Bronchial epithelial cell (primary cell): ENCODE data around the gene SPATA25. TPM values are rescaled to one million over a fixed set of nuclear protein-coding genes. Genes with fewer than 3 reads are reported as not detected.
"Not testable (repeated sequence)": the region's sequence is repeated elsewhere in the genome, so short reads cannot be mapped to it uniquely, and the experiment has no call there.

Source experiments
- DNase-seq: peaks from one replicate; pipeline ENCODE4 v3.0.0-alpha.2; 2010; ENCODE audit warnings: low read depth
- FAIRE-seq: peaks from 2 replicates; lab custom pipeline; 2011; peaks lifted over from hg19 to GRCh38; lab: Jason Lieb, UNC
- H3K27me3 ChIP-seq: 2 replicates; pipeline ENCODE4 v1.5.1; 2011; ENCODE audit warnings: low read length; ENCODE audit not compliant: control insufficient read depth, insufficient read depth
- H3K36me3 ChIP-seq: 2 replicates; pipeline ENCODE4 v1.5.1; 2011; ENCODE audit warnings: low read length; ENCODE audit not compliant: control insufficient read depth, insufficient read depth
- H3K4me3 ChIP-seq: 2 replicates; pipeline ENCODE4 v1.5.1; 2011; ENCODE audit warnings: mild to moderate bottlenecking, low read depth, low read length, control low read depth
- total RNA-seq: library from RNA; depleted of rRNA; stranded (reverse); fragments of >200 nt; gene quantifications from 2 replicates; pipeline ENCODE4 v1.2.1, GENCODE V29; 2014
- TF ChIP-seq, protein P1 (sequence below): IDR thresholded peaks from 2 replicates; pipeline ENCODE4 v1.5.1; 2011; ENCODE audit warnings: mild to moderate bottlenecking, moderate library complexity, low read length, control low read depth, inconsistent platforms; ENCODE audit not compliant: insufficient read depth, severe bottlenecking

The SPATA25 gene
- total RNA-seq, 1 donor from 2014 or later: 0.53 TPM

DNA sequence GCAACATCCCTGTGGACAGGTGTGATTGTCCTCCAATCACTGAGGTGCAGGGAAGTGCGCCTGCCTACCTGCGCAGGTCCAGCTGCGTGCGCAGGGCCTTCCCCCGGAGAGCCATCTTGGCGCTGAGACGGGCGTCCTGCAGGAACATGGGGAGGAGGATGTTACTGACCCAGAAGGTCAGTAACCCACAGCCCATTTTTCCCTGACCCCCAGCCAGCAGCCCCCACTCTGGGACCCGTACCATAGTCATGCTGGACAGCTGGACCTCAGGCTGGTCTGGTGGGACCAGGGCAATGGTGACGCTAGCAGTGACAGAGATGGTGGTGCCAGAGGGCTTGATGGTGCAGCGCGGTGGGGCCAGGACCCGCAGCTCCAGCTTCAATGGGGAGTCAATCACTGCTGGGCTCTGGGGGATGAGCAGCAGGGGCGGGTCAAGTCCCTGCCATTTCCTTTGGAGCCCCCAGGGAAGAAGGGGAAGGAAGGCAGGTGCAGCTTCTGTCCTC lies 14.8 kb upstream of the SPATA25 start:
- Histone ChIP-seq H3K36me3 (peaks cover 18% of the 10 kb centered on the region), H3K4me3 (no peak overlapping the region), H3K27me3 (no peaks in the 10 kb centered on the region)
- TF ChIP-seq, protein P1, sequence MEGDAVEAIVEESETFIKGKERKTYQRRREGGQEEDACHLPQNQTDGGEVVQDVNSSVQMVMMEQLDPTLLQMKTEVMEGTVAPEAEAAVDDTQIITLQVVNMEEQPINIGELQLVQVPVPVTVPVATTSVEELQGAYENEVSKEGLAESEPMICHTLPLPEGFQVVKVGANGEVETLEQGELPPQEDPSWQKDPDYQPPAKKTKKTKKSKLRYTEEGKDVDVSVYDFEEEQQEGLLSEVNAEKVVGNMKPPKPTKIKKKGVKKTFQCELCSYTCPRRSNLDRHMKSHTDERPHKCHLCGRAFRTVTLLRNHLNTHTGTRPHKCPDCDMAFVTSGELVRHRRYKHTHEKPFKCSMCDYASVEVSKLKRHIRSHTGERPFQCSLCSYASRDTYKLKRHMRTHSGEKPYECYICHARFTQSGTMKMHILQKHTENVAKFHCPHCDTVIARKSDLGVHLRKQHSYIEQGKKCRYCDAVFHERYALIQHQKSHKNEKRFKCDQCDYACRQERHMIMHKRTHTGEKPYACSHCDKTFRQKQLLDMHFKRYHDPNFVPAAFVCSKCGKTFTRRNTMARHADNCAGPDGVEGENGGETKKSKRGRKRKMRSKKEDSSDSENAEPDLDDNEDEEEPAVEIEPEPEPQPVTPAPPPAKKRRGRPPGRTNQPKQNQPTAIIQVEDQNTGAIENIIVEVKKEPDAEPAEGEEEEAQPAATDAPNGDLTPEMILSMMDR: no peak
- DNase-seq (no peak), FAIRE-seq (no peak)

DNA sequence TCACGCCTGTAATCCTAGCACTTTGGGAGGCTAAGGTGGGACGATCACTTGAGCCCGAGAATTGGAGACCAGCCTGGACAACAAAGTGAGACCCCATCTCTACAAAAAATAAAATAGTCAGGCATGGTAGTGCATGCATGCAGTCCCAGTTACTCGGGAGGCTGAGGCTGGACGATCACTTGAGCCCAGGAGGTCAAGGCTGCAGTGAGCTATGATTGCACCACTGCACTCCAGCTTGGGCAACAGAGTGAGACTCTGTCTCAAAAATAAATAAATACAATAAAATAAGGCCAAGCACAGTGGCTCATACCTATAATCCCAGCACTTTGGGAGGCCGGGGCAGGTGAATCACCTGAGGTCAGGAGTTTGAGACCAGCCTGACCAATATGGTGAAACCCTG lies 13.9 kb upstream of the SPATA25 start:
- H3K36me3 ChIP-seq: peaks cover 22% of the 10 kb centered on the region
- not testable (repeated sequence) for DNase-seq, H3K27me3 ChIP-seq, FAIRE-seq, H3K4me3 ChIP-seq

DNA sequence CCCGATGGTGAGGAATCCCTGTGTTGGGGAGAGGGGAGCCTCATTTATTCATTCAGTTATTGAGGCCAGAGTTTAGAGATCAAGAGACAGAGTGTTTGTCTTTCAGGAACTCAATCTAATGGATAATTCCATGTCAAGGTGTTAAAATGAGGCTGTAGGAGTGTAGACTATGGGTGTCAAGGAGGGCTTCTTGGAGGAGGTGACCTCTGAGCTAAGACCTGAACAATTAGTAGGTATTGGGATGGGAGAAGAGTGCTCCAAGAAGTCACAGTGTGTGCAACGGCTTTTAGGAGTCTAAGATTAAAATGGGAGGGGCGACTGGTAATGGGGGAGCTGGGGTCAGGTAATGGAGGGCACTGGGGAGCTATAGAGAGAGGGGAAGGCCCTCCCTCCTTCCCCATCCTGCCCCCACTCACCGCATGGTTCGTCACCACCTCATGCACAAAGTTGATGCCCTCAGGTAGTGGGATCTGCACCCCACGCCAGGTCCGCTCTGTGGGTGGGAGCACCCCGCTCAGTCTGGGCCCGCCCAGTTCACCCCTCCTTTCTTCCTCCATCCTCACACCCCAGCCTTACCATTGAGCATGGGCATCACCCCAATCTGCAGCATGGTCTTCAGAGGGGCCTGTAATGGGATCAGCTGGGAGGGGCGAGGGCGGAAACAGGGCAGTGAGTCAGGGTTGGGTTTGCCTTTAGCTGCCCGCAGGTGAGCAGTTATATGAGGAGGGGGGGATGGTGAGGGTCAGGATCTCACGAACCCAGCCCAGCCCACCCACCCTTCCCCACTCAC lies 11.8 kb upstream of the SPATA25 start:
- no peaks in the 10 kb centered on the region for H3K27me3 ChIP-seq
- DNase-seq (no peak), FAIRE-seq (no peak)
- H3K4me3 ChIP-seq: no peak overlapping the region
- H3K36me3 ChIP-seq: peaks cover 22% of the 10 kb centered on the region
- TF ChIP-seq, protein P1: no peak

DNA sequence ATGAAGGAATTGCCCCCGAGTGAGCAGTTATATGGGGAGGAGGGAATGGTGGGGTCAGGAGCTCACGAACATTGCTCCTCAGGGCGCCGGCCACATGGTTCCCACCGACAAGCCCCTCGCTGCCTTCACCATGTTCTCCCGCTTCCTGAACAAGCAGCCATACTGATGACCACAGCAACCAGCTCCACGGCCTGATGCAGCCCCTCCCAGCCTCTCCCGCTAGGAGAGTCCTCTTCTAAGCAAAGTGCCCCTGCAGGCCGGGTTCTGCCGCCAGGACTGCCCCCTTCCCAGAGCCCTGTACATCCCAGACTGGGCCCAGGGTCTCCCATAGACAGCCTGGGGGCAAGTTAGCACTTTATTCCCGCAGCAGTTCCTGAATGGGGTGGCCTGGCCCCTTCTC lies 10.9 kb upstream of the SPATA25 start:
- TF ChIP-seq, protein P1: no peak
- FAIRE-seq (no peak), DNase-seq (no peak)
- peaks cover 21% of the 10 kb centered on the region for H3K36me3 ChIP-seq
- H3K27me3 ChIP-seq: no peaks in the 10 kb centered on the region
- H3K4me3 ChIP-seq: no peak overlapping the region

DNA sequence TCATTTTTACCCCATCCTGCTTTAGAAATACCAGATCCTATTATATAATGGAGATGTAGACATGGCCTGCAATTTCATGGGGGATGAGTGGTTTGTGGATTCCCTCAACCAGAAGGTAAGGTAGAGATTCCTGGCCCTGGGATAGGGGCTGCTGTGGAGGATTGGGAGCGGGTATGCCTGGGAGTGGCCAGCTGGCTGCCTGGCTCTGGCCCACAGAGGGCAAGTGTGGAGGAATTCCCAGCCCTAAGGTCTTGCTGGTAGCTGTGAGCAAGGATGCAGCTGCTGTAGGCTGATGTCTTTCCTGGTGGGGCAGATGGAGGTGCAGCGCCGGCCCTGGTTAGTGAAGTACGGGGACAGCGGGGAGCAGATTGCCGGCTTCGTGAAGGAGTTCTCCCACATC lies 10.3 kb upstream of the SPATA25 start:
- DNase-seq (no peak), FAIRE-seq (no peak)
- Histone ChIP-seq H3K36me3 (peaks cover 21% of the 10 kb centered on the region), H3K27me3 (no peaks in the 10 kb centered on the region), H3K4me3 (no peak overlapping the region)
- TF ChIP-seq, protein P1: no peak

DNA sequence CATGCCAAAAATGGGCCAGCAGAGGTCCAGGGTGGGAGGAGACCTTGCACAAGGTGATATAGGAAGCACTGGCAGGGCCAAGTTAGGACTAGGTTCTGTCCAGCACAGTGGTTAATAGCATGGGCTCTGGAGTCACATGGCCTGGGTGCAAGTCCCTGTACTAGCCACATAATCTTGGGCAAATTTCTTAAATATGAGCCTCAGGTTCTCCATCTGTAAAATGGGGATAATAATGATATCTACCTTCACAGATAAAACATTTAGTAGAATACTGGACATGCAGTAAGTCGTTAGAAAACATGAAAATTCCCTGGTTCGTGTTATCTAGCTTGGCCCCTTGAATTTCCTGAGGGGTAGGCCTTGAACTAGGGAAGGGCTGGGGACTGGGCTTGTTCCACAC lies 9.9 kb upstream of the SPATA25 start:
- DNase-seq: no peak
- Histone ChIP-seq H3K27me3 (no peaks in the 10 kb centered on the region), H3K4me3 (no peak overlapping the region), H3K36me3 (peaks cover 18% of the 10 kb centered on the region)
- no peak for FAIRE-seq
- TF ChIP-seq, protein P1: no peak
